Mesendoderm (in vitro differentiated cells): ENCODE data around the gene CLEC4A. TPM values are rescaled to one million over a fixed set of nuclear protein-coding genes. Genes with fewer than 3 reads are reported as not detected.

Experiments
- DNase-seq: peaks from one replicate; pipeline ENCODE4 v3.0.0; 2013
- H2AK5ac ChIP-seq: 2 replicates; pipeline ENCODE4 v1.6.1; 2013; ENCODE audit warnings: low read length, inconsistent platforms
- H2BK120ac ChIP-seq: 2 replicates; pipeline ENCODE4 v1.6.1; 2013; ENCODE audit warnings: low read depth, mild to moderate bottlenecking, low read length, moderate library complexity, mixed read lengths
- H2BK15ac ChIP-seq: replicated peaks from 2 replicates; pipeline ENCODE4 v1.6.1; 2013; ENCODE audit warnings: low read depth, mild to moderate bottlenecking, moderate library complexity
- H2BK5ac ChIP-seq: 2 replicates; pipeline ENCODE4 v1.6.1; 2013; ENCODE audit warnings: low read length, inconsistent platforms
- H3K18ac ChIP-seq: 2 replicates; pipeline ENCODE4 v1.6.1; 2013; ENCODE audit warnings: mild to moderate bottlenecking, low read length, mixed read lengths
- H3K23ac ChIP-seq: one replicate; pipeline ENCODE4 v1.6.1; 2013; ENCODE audit warnings: low read length
- H3K27ac ChIP-seq: 2 replicates; pipeline ENCODE4 v1.5.1; 2013; ENCODE audit warnings: low read depth, mild to moderate bottlenecking, inconsistent platforms, low read length, moderate library complexity
- H3K27me3 ChIP-seq: 2 replicates; pipeline ENCODE4 v1.6.1; 2013; ENCODE audit warnings: low read length, control low read depth, mild to moderate bottlenecking, inconsistent platforms; ENCODE audit not compliant: insufficient read depth, poor library complexity
- H3K36me3 ChIP-seq: 2 replicates; pipeline ENCODE4 v1.6.1; 2013; ENCODE audit warnings: low read length, inconsistent platforms; ENCODE audit not compliant: control insufficient read depth, insufficient read depth
- H3K4ac ChIP-seq: one replicate; pipeline ENCODE4 v1.6.1; 2013; ENCODE audit warnings: low read depth, mild to moderate bottlenecking, low read length, moderate library complexity
- H3K4me1 ChIP-seq: 2 replicates; pipeline ENCODE4 v1.6.1; 2013; ENCODE audit warnings: low read depth, low read length, inconsistent platforms; ENCODE audit not compliant: control insufficient read depth
- H3K4me2 ChIP-seq: 2 replicates; pipeline ENCODE4 v1.6.1; 2013; ENCODE audit warnings: low read length
- H3K4me3 ChIP-seq: 2 replicates; pipeline ENCODE4 v1.5.1; 2013; ENCODE audit warnings: mild to moderate bottlenecking, low read length
- H3K56ac ChIP-seq: one replicate; pipeline ENCODE4 v1.6.1; 2013; ENCODE audit warnings: low read length
- H3K79me1 ChIP-seq: 2 replicates; pipeline ENCODE4 v1.6.1; 2013; ENCODE audit warnings: low read length, inconsistent platforms
- H3K79me2 ChIP-seq: 2 replicates; pipeline ENCODE4 v1.6.1; 2013; ENCODE audit warnings: mild to moderate bottlenecking, low read length; ENCODE audit not compliant: control insufficient read depth, insufficient read depth
- H3K9ac ChIP-seq: 2 replicates; pipeline ENCODE4 v1.6.1; 2013; ENCODE audit warnings: low read length, inconsistent platforms
- H4K5ac ChIP-seq: one replicate; pipeline ENCODE4 v1.6.1; 2013; ENCODE audit warnings: low read length
- H4K8ac ChIP-seq: one replicate; pipeline ENCODE4 v1.6.1; 2013; ENCODE audit warnings: low read depth, mild to moderate bottlenecking, control low read depth, low read length, moderate library complexity
- WGBS: extraction: QIAGEN DNeasy Blood & Tissue Kit; methylation state at CpG from one replicate; pipeline ENCODE4 v1.1.7; 2013; ENCODE audit warnings: low lambda C conversion rate, missing lambda C conversion rate; ENCODE audit not compliant: insufficient coverage; ENCODE audit errors: extremely low coverage; 5-methylcytosine and 5-hydroxymethylcytosine counted together
- polyA plus RNA-seq, 2 experiments: library from polyadenylated mRNA; stranded (reverse); fragments of 200-250 nt; gene quantifications; one replicate each; pipeline ENCODE4 v1.2.3, GENCODE V29; 2013

CLEC4A gene
- polyA plus RNA-seq (2013, experiment 1 of 2): 0.08 TPM
- 0.07 TPM for polyA plus RNA-seq (2013, experiment 2 of 2)

DNA sequence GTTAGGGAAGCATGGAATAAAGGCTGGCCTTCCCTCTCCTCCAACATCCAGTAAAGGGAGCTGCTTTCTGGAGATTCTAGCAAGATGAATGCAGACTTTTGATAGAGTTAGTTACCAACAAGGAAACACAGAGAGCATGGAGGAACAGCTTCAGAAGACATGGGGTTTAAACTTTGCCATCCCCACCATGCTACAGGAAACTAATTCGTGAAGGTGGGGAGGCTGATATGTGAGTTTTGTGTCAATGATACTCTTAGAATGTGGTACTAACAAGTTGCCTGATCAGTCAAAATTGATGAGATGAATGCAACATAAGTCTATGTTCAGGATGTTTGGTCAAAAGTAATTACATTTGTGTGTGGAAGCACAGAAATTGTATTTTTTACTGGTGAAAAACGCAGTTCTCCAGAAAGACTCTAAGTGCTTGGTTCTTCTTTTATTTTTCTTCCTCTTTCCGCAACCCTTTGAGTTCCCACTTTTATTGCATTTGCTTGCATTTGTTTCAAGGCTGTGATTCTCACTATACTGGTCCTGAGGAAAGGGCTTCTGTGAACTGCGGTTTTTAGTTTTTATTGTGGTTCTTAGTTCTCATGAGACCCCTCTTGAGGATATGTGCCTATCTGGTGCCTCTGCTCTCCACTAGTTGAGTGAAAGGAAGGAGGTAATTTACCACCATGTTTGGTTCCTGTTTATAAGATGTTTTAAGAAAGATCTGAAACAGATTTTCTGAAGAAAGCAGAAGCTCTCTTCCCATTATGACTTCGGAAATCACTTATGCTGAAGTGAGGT lies at the start of gene CLEC4A:
CLEC4A (plus strand) TSS at position 494 of the 789 bp plus-strand sequence; CDS start at position 756, 262 bp downstream.
- Histone ChIP-seq H4K8ac (no peak within 1 kb of the TSS), H2BK5ac (no peak within 1 kb of the TSS), H2AK5ac (no peak within 1 kb of the TSS), H3K27ac (no peak within 1 kb of the TSS), H3K4me2 (no peak within 1 kb of the TSS), H3K27me3 (no peaks in the 10 kb centered on the region), H2BK15ac (no peak within 1 kb of the TSS), H3K36me3 (no peaks in the 10 kb centered on the region), H3K79me1 (no peaks in the 10 kb centered on the region), H3K4me1 (no peaks in the 10 kb centered on the region), H3K79me2 (no peaks in the 10 kb centered on the region), H3K18ac (no peak within 1 kb of the TSS), H3K23ac (no peak within 1 kb of the TSS), H3K4me3 (no peak within 1 kb of the TSS), H2BK120ac (no peak within 1 kb of the TSS), H3K9ac (no peak within 1 kb of the TSS), H3K56ac (no peak within 1 kb of the TSS), H3K4ac (no peak within 1 kb of the TSS), H4K5ac (no peak within 1 kb of the TSS)
- DNase-seq: no peak
- no CpG with 5 or more reads among the region's 5 CpGs for WGBS

DNA sequence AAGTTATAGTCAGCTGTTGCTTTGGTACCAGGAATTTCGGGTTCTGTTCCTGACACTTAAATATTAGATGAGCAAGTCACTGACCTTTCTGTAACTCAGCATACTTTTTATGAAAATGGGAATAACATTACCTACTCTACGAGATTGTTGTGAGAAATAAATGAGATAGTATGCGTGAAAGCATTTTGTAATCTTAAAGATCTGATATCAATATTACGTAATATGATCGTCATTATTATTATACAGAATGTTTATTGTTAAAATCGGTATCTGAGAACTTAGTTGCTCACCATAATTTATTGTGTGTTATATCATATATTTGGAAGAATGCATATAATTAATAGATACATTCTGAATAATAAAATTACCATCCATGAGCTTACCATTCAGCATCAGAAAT lies 47.5 kb upstream of the CLEC4A start:
- 100% methylated on average over 3 of the region's 6 CpGs for WGBS
- no peaks in the 10 kb centered on the region for H3K27me3 ChIP-seq
- no peak for DNase-seq

DNA sequence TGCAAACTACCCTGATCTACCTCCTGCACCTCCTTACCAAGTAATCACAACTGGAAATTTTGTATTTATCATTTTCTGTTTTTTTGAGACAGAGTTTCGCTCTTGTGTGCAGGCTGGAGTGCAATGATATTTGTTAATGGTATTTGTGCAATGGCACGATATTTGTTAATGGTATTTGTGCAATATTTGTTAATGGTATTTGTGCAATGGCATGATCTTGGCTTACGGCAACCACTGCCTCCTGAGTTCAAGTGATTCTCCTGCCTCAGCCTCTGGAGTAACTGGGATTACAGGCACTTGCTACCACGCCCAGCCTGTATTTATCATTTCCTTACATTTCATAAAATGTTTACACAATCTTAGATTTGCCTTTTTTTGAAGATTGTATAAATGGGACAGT lies 47.1 kb upstream of the CLEC4A start:
- Histone ChIP-seq H2BK15ac (no peak overlapping the region), H3K4ac (no peak overlapping the region), H3K9ac (no peak overlapping the region), H2BK120ac (no peak overlapping the region), H3K27ac (no peak overlapping the region), H4K8ac (no peak overlapping the region), H2AK5ac (no peak overlapping the region), H3K4me1 (peaks cover 1% of the 10 kb centered on the region), H4K5ac (no peak overlapping the region), H3K4me3 (no peak overlapping the region), H3K56ac (no peak overlapping the region), H3K79me1 (no peaks in the 10 kb centered on the region), H3K4me2 (no peak overlapping the region), H3K27me3 (no peaks in the 10 kb centered on the region), H3K18ac (no peak overlapping the region), H3K23ac (no peak overlapping the region), H3K36me3 (no peaks in the 10 kb centered on the region), H2BK5ac (no peak overlapping the region), H3K79me2 (no peaks in the 10 kb centered on the region)
- no peak for DNase-seq
- WGBS: no CpG with 5 or more reads among the region's 4 CpGs

More for the DNA sequence above, 47.5 kb upstream of the CLEC4A start:
- no peaks in the 10 kb centered on the region for H3K4me1 ChIP-seq
- no peak overlapping the region for H2AK5ac ChIP-seq
- no peak overlapping the region for H3K56ac ChIP-seq
- no peak overlapping the region for H3K4me3 ChIP-seq
- no peak overlapping the region for H3K4ac ChIP-seq
- H2BK15ac ChIP-seq: no peak overlapping the region
- H3K36me3 ChIP-seq: no peaks in the 10 kb centered on the region
- H3K23ac ChIP-seq: no peak overlapping the region
- H3K9ac ChIP-seq: no peak overlapping the region
- H4K5ac ChIP-seq: no peak overlapping the region
- H2BK120ac ChIP-seq: no peak overlapping the region
- H4K8ac ChIP-seq: no peak overlapping the region
- H3K18ac ChIP-seq: no peak overlapping the region
- H2BK5ac ChIP-seq: no peak overlapping the region
- H3K4me2 ChIP-seq: no peak overlapping the region
- H3K79me1 ChIP-seq: no peaks in the 10 kb centered on the region
- no peak overlapping the region for H3K27ac ChIP-seq
- no peaks in the 10 kb centered on the region for H3K79me2 ChIP-seq

DNA sequence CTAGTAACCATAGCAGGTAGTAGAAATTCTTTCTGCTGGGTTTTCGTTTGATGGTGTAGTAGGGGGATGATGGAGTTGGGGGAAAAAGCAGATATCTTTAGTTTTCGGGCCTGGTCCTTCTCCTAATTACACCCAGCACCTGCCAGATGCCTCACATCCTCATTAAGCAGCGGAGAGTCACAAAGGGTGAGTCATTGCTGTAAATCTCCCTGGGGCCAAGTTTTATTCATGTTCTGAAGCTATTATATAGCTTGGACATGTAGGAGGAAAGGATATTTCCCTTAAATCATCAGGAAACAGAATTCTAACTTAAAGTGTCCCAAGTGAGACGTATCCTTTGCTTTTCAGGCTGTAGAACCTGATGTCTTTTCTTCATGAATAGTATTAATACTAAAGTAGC lies 46.2 kb upstream of the CLEC4A start:
- Histone ChIP-seq H3K4ac (no peak overlapping the region), H3K27ac (no peak overlapping the region), H3K4me1 (peaks cover 1% of the 10 kb centered on the region), H2BK15ac (no peak overlapping the region), H3K79me2 (peaks cover under 1% of the 10 kb centered on the region), H4K5ac (no peak overlapping the region), H3K79me1 (no peaks in the 10 kb centered on the region), H3K4me2 (no peak overlapping the region), H2BK120ac (no peak overlapping the region), H3K56ac (no peak overlapping the region), H3K9ac (no peak overlapping the region), H3K36me3 (no peaks in the 10 kb centered on the region), H3K23ac (no peak overlapping the region), H3K4me3 (no peak overlapping the region), H2AK5ac (no peak overlapping the region), H2BK5ac (no peak overlapping the region), H4K8ac (no peak overlapping the region), H3K27me3 (no peaks in the 10 kb centered on the region), H3K18ac (no peak overlapping the region)
- no CpG with 5 or more reads among the region's 4 CpGs for WGBS
- peak; percentile 56 for DNase-seq

DNA sequence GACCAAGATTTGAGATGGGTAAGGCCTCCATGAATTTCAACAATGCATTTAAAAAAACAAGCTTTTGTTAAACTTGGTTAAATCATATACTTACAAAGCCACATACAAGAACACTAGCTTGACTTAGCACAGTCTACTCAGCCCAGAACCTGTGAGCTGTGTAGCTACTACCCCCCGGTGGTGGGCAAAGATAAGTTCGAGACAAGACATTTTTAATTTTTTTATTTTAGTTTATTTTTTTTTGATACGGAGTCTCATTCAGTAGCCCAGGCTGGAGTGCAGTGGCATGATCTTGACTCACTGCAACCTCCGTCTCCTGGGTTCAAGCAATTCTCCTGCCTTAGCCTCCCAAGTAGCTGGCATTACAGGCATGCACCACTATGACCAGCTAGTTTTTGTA lies 45.0 kb upstream of the CLEC4A start:
- no CpG with 5 or more reads among the region's 4 CpGs for WGBS
- peak; percentile 68 for DNase-seq
- no peak overlapping the region for H3K18ac ChIP-seq

More for the DNA sequence above, 45.0 kb upstream of the CLEC4A start:
- no peak overlapping the region for H2BK15ac ChIP-seq
- H3K36me3 ChIP-seq: no peaks in the 10 kb centered on the region
- H3K4me3 ChIP-seq: no peak overlapping the region
- H3K4me1 ChIP-seq: peaks cover 3% of the 10 kb centered on the region
- H3K79me1 ChIP-seq: peaks cover 2% of the 10 kb centered on the region
- H3K56ac ChIP-seq: no peak overlapping the region
- no peak overlapping the region for H2AK5ac ChIP-seq
- no peak overlapping the region for H3K4ac ChIP-seq
- H4K8ac ChIP-seq: no peak overlapping the region
- no peak overlapping the region for H3K23ac ChIP-seq
- H2BK5ac ChIP-seq: no peak overlapping the region
- no peak overlapping the region for H3K9ac ChIP-seq
- no peak overlapping the region for H3K27ac ChIP-seq
- H2BK120ac ChIP-seq: no peak overlapping the region
- H3K4me2 ChIP-seq: no peak overlapping the region
- H3K27me3 ChIP-seq: no peaks in the 10 kb centered on the region
- peaks cover 9% of the 10 kb centered on the region for H3K79me2 ChIP-seq
- H4K5ac ChIP-seq: no peak overlapping the region
